Measurements from ENCODE around the gene PSPN. TPM values are rescaled to one million over a fixed set of nuclear protein-coding genes. Genes with fewer than 3 reads are reported as not detected.
"Not testable (repeated sequence)": the region's sequence is repeated elsewhere in the genome, so short reads cannot be mapped to it uniquely, and the experiment has no call there.

PSPN gene
- total RNA-seq, 1 donor from 2014 or later: 1.2 TPM

- peak; percentile 82 to 94 for DNase-seq (ENCODE audit: low read depth in 2 of 2)
Observed at GRCh38 chr19:6402837-6403608, 27.3 kb upstream of the PSPN start.

DNA sequence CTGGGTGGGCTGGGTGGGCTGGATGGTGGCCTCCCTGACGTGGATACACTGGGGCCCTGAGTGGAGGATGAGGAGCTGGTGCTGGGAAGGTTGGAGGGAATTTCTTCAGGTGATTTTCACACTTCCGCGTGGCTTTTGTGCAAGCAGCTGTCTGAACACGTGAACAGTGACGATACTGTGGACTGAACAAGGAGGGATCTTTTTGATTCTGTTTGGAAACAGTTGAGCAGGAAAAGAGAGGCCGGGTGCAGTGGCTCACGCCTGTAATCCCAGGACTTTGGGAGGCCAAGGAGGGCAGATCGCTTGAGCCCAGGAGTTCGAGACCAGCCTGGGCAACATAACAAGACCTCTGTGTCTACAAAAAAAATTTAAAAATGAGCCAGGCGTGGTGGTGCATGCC lies 26.3 kb upstream of the PSPN start:
- DNase-seq (ENCODE audit: low read depth in 2 of 2): no peak

DNA sequence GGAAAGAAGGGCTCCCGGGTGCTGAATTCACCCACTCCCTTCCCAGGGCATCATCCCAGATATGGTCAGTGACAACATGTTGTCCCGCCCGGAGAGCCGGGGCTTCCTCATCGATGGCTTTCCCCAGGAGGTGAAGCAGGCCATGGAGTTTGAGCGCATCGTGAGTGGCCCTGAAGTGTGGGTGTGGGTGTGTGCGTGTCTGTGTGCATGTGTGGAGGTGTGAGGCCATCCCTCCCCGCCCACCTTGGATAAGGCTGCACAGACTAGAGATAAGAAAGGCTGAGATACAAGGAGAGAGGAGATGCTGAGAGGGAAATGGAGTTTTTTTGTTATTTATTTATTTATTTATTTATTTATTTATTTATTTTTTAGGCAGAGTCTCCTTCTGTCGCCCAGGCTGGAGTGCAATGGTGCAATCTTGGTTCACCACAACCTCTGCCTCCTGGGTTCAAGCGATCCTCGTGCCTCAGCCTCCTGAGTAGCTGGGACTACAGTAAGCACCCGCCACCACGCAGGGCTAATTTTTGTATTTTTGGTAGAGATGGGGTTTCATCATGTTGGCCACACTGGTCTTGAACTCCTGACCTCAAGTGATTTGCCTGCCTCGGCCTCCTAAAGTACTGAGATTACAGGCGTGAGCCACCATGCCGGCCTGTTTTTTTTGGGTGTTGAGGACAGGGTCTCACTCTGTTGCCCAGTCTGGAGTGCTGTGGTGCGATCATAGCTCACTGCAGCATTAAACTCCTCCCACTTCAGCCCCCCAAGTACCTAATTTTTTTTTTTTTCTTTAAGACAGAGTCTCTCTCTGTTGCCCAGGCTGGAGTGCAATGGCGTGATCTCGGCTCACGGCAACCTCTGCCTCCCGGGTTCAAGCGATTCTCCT lies 24.6 kb upstream of the PSPN start:
- not testable (repeated sequence) for DNase-seq (ENCODE audit: low read depth in 2 of 2)

DNA sequence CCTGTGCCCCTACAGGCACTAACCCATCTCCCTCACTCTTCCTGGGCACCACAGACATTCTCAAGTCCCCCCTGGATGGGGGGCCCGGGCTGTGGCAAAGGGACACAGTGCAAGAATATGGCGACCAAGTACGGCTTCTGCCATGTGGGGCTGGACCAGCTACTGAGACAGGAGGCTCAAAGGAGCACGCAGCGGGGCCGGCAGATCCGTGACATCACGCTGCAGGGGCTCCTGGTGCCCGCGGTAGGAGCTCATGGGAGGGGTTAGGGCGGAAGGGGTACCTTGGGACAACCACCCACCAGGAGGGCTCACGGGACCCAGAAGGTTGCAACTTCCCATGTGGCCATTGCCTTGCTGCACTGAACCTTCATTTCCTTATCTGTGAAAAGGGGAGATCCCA lies 20.6 kb upstream of the PSPN start:
- no peak for DNase-seq (ENCODE audit: low read depth in 2 of 2)

DNA sequence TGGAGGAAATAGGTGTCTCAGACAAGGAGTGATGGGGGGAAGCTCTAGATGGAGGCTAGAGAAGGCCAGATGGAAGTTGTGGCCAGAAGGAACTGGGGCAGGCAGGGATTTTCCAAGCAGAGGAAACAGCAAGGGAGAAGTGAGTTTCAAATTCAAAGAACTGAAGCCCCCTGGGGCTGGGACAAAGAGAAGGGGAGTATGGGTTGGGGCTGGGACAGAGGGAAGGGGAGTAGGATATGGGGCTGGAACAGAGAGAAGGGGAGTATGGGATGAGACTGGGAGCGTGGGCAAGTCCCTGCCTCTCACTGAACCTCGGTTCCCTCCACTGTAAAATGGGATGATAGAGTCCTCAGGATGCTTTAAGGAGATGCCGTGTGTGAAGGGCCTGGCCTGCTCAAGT lies 19.1 kb upstream of the PSPN start:
- DNase-seq (ENCODE audit: low read depth in 2 of 2): no peak

DNA sequence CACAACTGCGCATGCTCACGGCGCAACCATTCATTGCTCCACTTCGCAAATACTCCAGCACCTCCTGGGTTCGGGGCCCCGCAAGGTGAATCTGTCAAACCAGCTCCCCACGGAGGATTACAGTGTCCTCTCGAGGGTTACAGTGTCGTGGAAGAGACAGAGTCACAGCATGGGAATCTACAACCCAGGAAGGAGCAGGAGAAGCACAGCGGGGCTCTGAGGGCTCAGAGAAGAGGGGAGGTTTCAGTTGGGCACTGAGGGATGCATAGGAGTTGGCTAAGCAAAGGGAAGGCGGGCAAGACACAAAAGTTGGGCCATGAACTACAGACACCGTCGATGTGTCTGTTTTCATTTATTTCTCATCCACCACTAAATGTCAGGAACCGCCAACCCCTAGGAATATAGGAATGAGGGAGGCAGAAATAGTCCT lies 18.3 kb upstream of the PSPN start:
- DNase-seq (ENCODE audit: low read depth in 2 of 2): no peak

DNA sequence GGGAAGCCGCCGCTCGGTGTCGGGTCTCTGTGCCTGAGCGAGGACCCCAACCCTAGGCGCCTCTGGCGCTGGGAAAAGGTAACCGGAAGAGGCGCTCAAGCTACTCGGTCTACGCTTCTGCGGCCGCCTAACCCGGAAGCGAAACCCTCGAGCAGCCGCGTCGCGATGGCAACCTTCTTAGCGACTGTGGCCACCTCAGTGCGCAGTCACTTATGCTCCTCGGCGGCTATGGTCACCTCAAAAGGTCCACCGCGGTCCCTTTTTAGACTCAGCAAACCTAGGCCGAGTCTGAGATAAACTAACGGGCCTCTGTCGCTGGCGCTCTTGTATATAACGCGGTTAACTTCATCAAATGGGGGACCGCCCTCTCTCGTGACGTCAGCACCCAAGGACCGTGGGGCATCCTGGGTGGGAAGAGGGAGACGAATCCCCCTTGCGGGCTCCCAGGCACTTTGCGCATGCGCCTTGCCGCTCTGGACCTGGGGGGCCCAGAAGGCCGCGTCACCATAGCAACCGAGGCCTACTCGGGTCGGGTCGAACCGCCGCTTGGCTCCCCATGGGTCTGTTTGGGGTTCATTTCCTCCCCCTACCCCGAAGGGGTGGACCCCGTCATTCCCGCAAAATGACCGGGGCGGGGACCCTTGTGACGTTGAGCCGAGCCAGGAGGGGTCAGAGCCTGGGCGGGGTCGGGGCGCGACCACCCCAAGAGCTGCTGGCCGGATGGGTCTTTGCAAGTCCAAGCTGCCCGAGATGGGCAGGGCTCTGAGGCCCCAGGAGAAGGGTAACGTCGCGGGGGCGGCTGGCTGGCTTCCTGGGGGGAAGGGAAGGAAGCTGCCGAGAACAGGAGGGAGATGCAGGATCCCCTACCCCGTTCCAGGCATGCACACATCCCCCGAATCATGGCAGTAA lies 17.6 kb upstream of the PSPN start, which contains the start of gene GTF2F1:
Gene GTF2F1, minus strand, starts transcription at position 91 of the 909 bp plus-strand sequence. CDS start 169 bp downstream, outside the sequence.
- peak; percentile 90 to 91 for DNase-seq (ENCODE audit: low read depth in 2 of 2)

- DNase-seq (ENCODE audit: low read depth in 2 of 2): no peak
Observed at GRCh38 chr19:6392221-6393073, 16.7 kb upstream of the PSPN start.

DNA sequence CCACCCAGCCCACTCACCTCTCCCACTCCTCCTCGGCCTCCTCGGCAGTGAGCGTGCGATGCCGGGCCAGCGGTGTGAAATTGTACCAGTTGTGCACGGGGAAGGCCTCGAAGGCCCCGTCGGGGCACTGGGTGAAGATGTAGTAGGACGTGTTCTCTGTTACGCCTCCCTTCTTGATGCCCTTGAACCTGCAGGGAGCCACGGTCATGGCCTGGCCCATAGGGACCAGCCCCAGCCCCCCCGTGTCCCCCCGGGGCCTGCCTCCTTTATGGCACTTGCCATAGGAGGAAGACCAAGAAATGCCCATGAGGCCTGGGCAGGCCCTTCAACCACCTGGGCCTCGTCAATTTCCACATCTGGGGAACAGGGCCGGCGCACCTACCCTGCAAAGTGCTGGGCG lies 11.6 kb upstream of the PSPN start:
- no peak for DNase-seq (ENCODE audit: low read depth in 2 of 2)

GRCh38 chr19:6384381-6384780 lies 8.6 kb upstream of the PSPN start:
- DNase-seq (ENCODE audit: low read depth in 2 of 2): no peak

- no peak for DNase-seq (ENCODE audit: low read depth in 2 of 2)
Observed at GRCh38 chr19:6383188-6383587, 7.5 kb upstream of the PSPN start.

DNA sequence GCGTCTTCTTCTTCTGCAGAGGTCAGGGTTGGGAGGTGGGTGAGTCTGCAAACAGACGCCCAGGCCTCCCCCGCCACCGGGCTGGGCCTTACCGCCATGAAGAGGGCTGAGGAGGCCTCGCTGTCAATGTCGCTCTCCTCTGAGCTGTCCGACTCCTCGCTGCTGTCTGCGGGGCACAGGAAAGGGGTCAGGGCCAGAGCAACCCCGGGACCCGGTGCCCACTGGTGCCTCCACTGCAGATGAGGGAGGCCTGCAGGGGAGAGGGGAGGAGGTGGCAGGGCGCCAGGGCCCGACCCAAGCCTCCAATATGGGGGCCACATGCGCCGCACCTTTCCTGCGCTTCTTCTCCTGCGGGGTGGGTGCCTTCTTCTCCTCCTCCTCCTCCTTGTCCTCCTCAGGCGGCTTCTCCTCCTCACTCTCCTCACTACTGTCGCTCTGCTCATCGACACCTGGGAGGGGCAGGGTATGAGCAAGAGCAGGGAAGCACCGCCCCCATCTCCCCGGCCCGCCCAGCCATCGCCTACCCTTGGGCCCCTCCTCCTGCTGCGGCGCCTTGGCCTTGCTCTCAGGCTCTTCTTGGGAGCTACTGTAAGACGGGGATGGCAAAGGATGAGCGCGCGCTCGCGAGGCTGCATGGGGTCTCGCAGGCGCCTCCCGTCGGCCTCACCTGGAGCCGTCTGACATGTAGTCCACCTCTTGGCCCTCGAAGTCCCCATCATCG lies 5.5 kb upstream of the PSPN start:
- DNase-seq (ENCODE audit: low read depth in 2 of 2): no peak

DNA sequence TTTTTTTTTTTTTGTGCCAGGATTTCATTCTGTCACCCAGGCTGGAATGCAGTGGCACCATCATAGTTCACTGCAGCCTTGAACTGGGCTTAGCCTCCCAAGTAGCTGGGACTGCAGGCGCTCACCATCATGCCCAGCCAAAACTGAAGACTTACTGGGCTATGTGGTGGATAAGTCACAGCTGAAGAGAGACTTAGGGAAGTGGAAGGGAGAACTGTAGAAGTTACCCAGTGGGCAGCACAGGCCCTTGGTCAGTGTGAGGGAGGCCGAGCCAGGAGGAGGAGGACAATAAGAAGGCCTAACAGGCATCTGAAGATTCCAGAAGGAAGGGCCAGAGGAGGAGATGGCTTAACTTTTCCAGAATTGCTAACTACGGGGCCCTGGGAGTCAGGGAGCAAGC lies 4.0 kb upstream of the PSPN start:
- no peak for DNase-seq (ENCODE audit: low read depth in 2 of 2)

GRCh38 chr19:6378486-6378885 lies 2.8 kb upstream of the PSPN start:
- DNase-seq (ENCODE audit: low read depth in 2 of 2): no peak

- no peak for DNase-seq (ENCODE audit: low read depth in 2 of 2)
Observed at GRCh38 chr19:6378041-6378440, 2.3 kb upstream of the PSPN start.

DNA sequence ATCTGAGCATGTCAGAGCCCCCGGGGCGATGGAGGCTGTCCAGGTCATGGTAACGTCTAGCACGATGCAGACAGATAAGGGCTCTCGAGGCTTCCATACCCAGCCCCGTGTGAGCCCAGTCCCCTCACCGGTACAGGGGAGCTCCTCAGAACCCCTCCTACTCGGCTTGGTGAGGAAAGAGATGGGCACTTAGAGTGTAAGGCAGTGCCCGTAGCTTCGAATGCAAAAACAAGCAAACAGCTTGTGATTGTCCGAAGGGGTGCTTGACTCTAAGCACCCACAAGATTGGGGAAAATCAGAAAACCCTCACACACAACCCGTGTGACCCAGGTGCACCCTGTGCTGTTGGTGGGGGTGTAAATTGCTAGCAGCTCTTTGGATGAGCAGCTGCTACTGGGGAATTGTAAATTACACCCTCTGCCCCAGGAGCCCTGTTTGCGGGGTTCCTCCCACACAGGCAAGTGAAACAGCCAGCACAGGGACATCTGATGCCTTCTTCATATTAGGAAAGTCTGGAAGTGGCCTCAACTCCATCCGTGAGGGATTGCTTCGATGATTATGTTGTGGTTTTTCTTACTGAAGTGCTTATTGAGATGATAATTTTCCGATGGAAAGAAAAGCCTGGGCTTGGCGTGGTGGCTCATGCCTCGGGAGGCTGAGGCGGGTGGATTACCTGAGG lies 918 bp upstream of the PSPN start:
- no peak for DNase-seq (ENCODE audit: low read depth in 2 of 2)

GRCh38 chr19:6374711-6375410 lies 872 bp downstream of the PSPN start:
- no peak for DNase-seq (ENCODE audit: low read depth in 2 of 2)

DNA sequence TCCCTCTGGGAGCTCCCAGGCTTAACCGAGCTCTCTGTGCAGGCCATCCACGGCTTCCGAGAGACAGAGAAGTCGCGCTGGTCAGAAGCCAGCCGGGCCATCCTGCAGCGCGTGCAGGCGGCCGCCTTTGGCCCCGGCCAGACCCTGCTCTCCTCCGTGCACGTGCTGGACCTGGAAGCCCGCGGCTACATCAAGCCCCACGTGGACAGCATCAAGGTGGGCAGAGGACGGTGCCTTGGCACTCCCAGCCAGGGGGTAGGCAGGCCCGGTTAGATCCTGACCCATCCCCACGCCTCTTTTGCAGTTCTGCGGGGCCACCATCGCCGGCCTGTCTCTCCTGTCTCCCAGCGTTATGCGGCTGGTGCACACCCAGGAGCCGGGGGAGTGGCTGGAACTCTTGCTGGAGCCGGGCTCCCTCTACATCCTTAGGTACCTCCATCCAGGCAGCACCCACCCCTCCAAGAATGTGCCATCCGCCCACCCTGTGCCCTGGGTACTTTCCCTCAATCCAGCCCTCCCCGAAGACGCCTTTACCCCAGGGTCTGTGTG lies 1.5 kb downstream of the PSPN start:
- DNase-seq (ENCODE audit: low read depth in 2 of 2): no peak

DNA sequence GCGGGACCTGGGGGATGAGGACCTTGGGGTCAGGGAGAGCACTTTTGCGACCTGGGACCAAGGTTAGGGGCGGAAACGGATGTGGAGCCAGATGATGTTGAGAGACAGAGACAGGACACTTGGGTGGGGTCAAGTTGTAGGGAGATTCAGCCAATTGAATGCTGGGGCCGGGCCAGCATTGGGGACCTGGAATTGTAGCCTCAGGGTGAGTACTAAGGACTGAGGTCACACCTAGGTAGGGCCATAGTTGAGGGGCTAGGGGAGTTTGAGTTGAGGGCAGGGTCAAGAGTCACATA lies 2.0 kb downstream of the PSPN start:
- no peak for DNase-seq (ENCODE audit: low read depth in 2 of 2)
